ENCODE measurements around the gene STRN4. TPM values are rescaled to one million over a fixed set of nuclear protein-coding genes. Genes with fewer than 3 reads are reported as not detected.
A peak's percentile ranks its signal among the peaks of the same experiment; 100 is the strongest.

The STRN4 gene
- 100 to 1,000 TPM; 142 to 155 TPM for total RNA-seq
- 94.4 TPM for polyA plus RNA-seq (2013, experiment 1 of 2)
- 83.3 TPM for polyA plus RNA-seq (2013, experiment 2 of 2)
- long read RNA-seq, experiment 1, partial matches to known transcripts = 41 of 57 reads
- long read RNA-seq, experiment 1, other reads (novel, unspliced or antisense) = 8 of 57 reads
- long read RNA-seq, experiment 2, transcript STRN4-201 (18 exons, 3,210 nt) = major isoform, 192 of 321 reads
- long read RNA-seq, experiment 2, transcript STRN4-202 (18 exons, 3,628 nt) = minor isoform, 63 of 321 reads
- long read RNA-seq, experiment 2, partial matches to known transcripts = 40 of 321 reads
- long read RNA-seq, experiment 2, other reads (novel, unspliced or antisense) = 25 of 321 reads
- long read RNA-seq, experiment 3, partial matches to known transcripts = 12 of 15 reads
- long read RNA-seq, experiment 3, other reads (novel, unspliced or antisense) = 2 of 15 reads
- long read RNA-seq, experiment 4, partial matches to known transcripts = 3 of 5 reads
- long read RNA-seq, experiment 4, other reads (novel, unspliced or antisense) = 0 of 5 reads

GRCh38 chr19:46746281-46747057, at the start of gene STRN4:
STRN4 (minus strand) TSS chr19:46746450; CDS start chr19:46746430, 20 bp downstream.
- peaks cover 5% of the 10 kb centered on the region for H3K9me3 Mint-ChIP-seq
- peak within 1 kb of the TSS; percentile 96 for H3K27ac Mint-ChIP-seq
- Histone ChIP-seq H3K9ac (ENCODE audit: extremely low read depth, low read length, poor library complexity, severe bottlenecking) (peak within 1 kb of the TSS; percentile 79), H3K4me1 (ENCODE audit: control insufficient read depth, insufficient read depth, low read length) (peaks cover 2% of the 10 kb centered on the region), H3K4me3 (ENCODE audit: low read length) (peak within 1 kb of the TSS; percentile 97), H3K27me3 (ENCODE audit: control insufficient read depth, insufficient read depth, low read length, poor library complexity, severe bottlenecking) (no peaks in the 10 kb centered on the region), H3K9me3 (ENCODE audit: control insufficient read depth, low read length) (no peaks in the 10 kb centered on the region), H3K27ac (ENCODE audit: low read depth, low read length) (peak within 1 kb of the TSS; percentile 82), H3K36me3 (ENCODE audit: control insufficient read depth, insufficient read depth, low read length) (peaks cover 10% of the 10 kb centered on the region)
- peak; percentile 73 for DNase-seq
- no peaks in the 10 kb centered on the region for H3K27me3 Mint-ChIP-seq (ENCODE audit: insufficient read depth)
- H3K4me3 Mint-ChIP-seq = peak within 1 kb of the TSS; percentile 98
- H3K36me3 Mint-ChIP-seq (ENCODE audit: low read depth) = peaks cover 29% of the 10 kb centered on the region
- H3K4me1 Mint-ChIP-seq = peaks cover 22% of the 10 kb centered on the region
- 2 to 31% methylated on average over 4 to 53 of the region's 74 CpGs for WGBS, 2 experiments (ENCODE audit: insufficient coverage in 1 of 2, insufficient read length in 1 of 2)
- TF ChIP-seq CTCF (conservative IDR thresholded peaks at IDR 0.05) = no peak

- Mint-ChIP-seq H3K9me3 (no peaks in the 10 kb centered on the region), H3K27ac (no peak overlapping the region), H3K4me3 (no peak overlapping the region), H3K36me3 (ENCODE audit: low read depth) (no peaks in the 10 kb centered on the region), H3K4me1 (peaks cover 3% of the 10 kb centered on the region), H3K27me3 (ENCODE audit: insufficient read depth) (peaks cover 46% of the 10 kb centered on the region)
- Histone ChIP-seq H3K27ac (ENCODE audit: low read depth, low read length) (no peak overlapping the region), H3K4me3 (ENCODE audit: low read length) (no peak overlapping the region), H3K9me3 (ENCODE audit: control insufficient read depth, low read length) (no peaks in the 10 kb centered on the region), H3K4me1 (ENCODE audit: control insufficient read depth, insufficient read depth, low read length) (no peaks in the 10 kb centered on the region), H3K9ac (ENCODE audit: extremely low read depth, low read length, poor library complexity, severe bottlenecking) (no peak overlapping the region), H3K36me3 (ENCODE audit: control insufficient read depth, insufficient read depth, low read length) (no peaks in the 10 kb centered on the region), H3K27me3 (ENCODE audit: control insufficient read depth, insufficient read depth, low read length, poor library complexity, severe bottlenecking) (peaks cover 18% of the 10 kb centered on the region)
- TF ChIP-seq CTCF (conservative IDR thresholded peaks at IDR 0.05) = no peak
- no peak for DNase-seq
- 90 to 96% methylated on average over 5 of the region's 5 CpGs for WGBS, 2 experiments (ENCODE audit: insufficient coverage in 1 of 2, insufficient read length in 1 of 2)
Observed at GRCh38 chr19:46791944-46792343, 45.7 kb upstream of the STRN4 start.

- H3K4me3 Mint-ChIP-seq = no peak overlapping the region
- no peak overlapping the region for H3K27ac Mint-ChIP-seq
Observed at GRCh38 chr19:46789371-46789770, 43.1 kb upstream of the STRN4 start.

More at GRCh38 chr19:46789371-46789770, 43.1 kb upstream of the STRN4 start:
- no peak overlapping the region for H3K4me3 ChIP-seq (ENCODE audit: low read length)
- Mint-ChIP-seq H3K36me3 (ENCODE audit: low read depth) (peaks cover 9% of the 10 kb centered on the region), H3K27me3 (ENCODE audit: insufficient read depth) (peaks cover 49% of the 10 kb centered on the region), H3K9me3 (no peaks in the 10 kb centered on the region), H3K4me1 (peaks cover 17% of the 10 kb centered on the region)
- peaks cover 2% of the 10 kb centered on the region for H3K4me1 ChIP-seq (ENCODE audit: control insufficient read depth, insufficient read depth, low read length)
- no peak for TF ChIP-seq CTCF (conservative IDR thresholded peaks at IDR 0.05)
- no peak overlapping the region for H3K27ac ChIP-seq (ENCODE audit: low read depth, low read length)
- H3K27me3 ChIP-seq (ENCODE audit: control insufficient read depth, insufficient read depth, low read length, poor library complexity, severe bottlenecking) = peaks cover 18% of the 10 kb centered on the region
- H3K36me3 ChIP-seq (ENCODE audit: control insufficient read depth, insufficient read depth, low read length) = no peaks in the 10 kb centered on the region
- no peak overlapping the region for H3K9ac ChIP-seq (ENCODE audit: extremely low read depth, low read length, poor library complexity, severe bottlenecking)
- DNase-seq = no peak
- 93 to 95% methylated on average over 6 to 8 of the region's 8 CpGs for WGBS, 2 experiments (ENCODE audit: insufficient coverage in 1 of 2, insufficient read length in 1 of 2)
- H3K9me3 ChIP-seq (ENCODE audit: control insufficient read depth, low read length) = no peaks in the 10 kb centered on the region

Data from endodermal cell (in vitro differentiated cells).